BJ (cell line): ENCODE data around the gene ZBTB47. TPM values are rescaled to one million over a fixed set of nuclear protein-coding genes. Genes with fewer than 3 reads are reported as not detected.

Source experiments
- CTCF ChIA-PET: fragments of 350-600 bp; formaldehyde crosslinking; extraction: SDS; loops from one replicate; lab custom pipeline; 2021; ENCODE audit warnings: antibody characterized with exemption, inconsistent platforms; lab: Yijun Ruan, JAX
- POLR2A ChIA-PET: fragments of 300-600 bp; sonication (Branson Sonifier 250); formaldehyde crosslinking; extraction: SDS; loops from one replicate; lab custom pipeline; 2021; ENCODE audit warnings: antibody characterized with exemption; lab: Charles Lee
- DNase-seq: peaks from one replicate; pipeline ENCODE4 v3.0.0-alpha.2; 2011; ENCODE audit warnings: low read depth
- H3K27me3 ChIP-seq: 2 replicates; pipeline ENCODE4 v1.6.0; 2011; ENCODE audit warnings: low read length; ENCODE audit not compliant: control insufficient read depth, insufficient read depth
- H3K36me3 ChIP-seq: 2 replicates; pipeline ENCODE4 v1.5.1; 2011; ENCODE audit warnings: low read length; ENCODE audit not compliant: control insufficient read depth, insufficient read depth
- H3K4me3 ChIP-seq: 2 replicates; pipeline ENCODE4 v1.5.1; 2011; ENCODE audit warnings: low read depth, mild to moderate bottlenecking, control low read depth, low read length
- CTCF ChIP-seq: IDR thresholded peaks from 2 replicates; pipeline ENCODE4 v1.5.1; 2011; ENCODE audit warnings: low read depth, mild to moderate bottlenecking, control low read depth, inconsistent platforms, low read length, moderate library complexity; ENCODE audit not compliant: insufficient read depth
- polyA plus RNA-seq: library from polyadenylated mRNA; depleted of rRNA; stranded (reverse); fragments of >200 nt; gene quantifications from 2 replicates; pipeline ENCODE4 v1.2.3, GENCODE V29; 2011

Gene ZBTB47
- polyA plus RNA-seq, 1 experiment: 30.1 TPM

GRCh38 chr3:42702982-42703694 lies 49.6 kb downstream of the ZBTB47 start:
- no peak for TF ChIP-seq CTCF
- no peaks in the 10 kb centered on the region for H3K36me3 ChIP-seq
- H3K27me3 ChIP-seq: peaks cover 2% of the 10 kb centered on the region; the same call in 1 of the 2 replicates
- no peak for DNase-seq
- CTCF ChIA-PET: no interaction called here
- H3K4me3 ChIP-seq: no peak overlapping the region
- POLR2A ChIA-PET: no interaction called here

GRCh38 chr3:42703695-42704025 lies 50.2 kb downstream of the ZBTB47 start:
- H3K4me3 ChIP-seq: no peak overlapping the region
- DNase-seq: no peak
- no peak for TF ChIP-seq CTCF
- ChIA-PET CTCF (no interaction called here), POLR2A (no interaction called here)
- peaks cover 2% of the 10 kb centered on the region; the same call in 1 of the 2 replicates for H3K27me3 ChIP-seq
- H3K36me3 ChIP-seq: no peaks in the 10 kb centered on the region

GRCh38 chr3:42704136-42704841 lies 50.8 kb downstream of the ZBTB47 start:
- no peak overlapping the region for H3K4me3 ChIP-seq
- ChIA-PET POLR2A (no interaction called here), CTCF (no interaction called here)
- no peaks in the 10 kb centered on the region for H3K36me3 ChIP-seq
- DNase-seq: no peak
- TF ChIP-seq CTCF: no peak
- H3K27me3 ChIP-seq: peaks cover 2% of the 10 kb centered on the region; the same call in 1 of the 2 replicates

- no peak for TF ChIP-seq CTCF
- POLR2A ChIA-PET: no interaction called here
- DNase-seq: no peak
- CTCF ChIA-PET: interaction anchor here (0.6 kb wide), 1 partner anchor 14 kb away, joined by 3 read pairs; no protein-coding TSS in a partner anchor
- Histone ChIP-seq H3K4me3 (no peak overlapping the region), H3K36me3 (no peaks in the 10 kb centered on the region), H3K27me3 (peaks cover 4% of the 10 kb centered on the region; the same call in 1 of the 2 replicates)
Measured at GRCh38 chr3:42705058-42705767, 51.7 kb downstream of the ZBTB47 start.
